ENCODE measurements around the gene GLI1. TPM values are rescaled to one million over a fixed set of nuclear protein-coding genes. Genes with fewer than 3 reads are reported as not detected.
"Not testable (repeated sequence)": the region's sequence is repeated elsewhere in the genome, so short reads cannot be mapped to it uniquely, and the experiment has no call there.

Gene GLI1
- total and polyA plus RNA-seq, 4 donors: 0.74 to 5.7 (median 2.1) TPM

DNA sequence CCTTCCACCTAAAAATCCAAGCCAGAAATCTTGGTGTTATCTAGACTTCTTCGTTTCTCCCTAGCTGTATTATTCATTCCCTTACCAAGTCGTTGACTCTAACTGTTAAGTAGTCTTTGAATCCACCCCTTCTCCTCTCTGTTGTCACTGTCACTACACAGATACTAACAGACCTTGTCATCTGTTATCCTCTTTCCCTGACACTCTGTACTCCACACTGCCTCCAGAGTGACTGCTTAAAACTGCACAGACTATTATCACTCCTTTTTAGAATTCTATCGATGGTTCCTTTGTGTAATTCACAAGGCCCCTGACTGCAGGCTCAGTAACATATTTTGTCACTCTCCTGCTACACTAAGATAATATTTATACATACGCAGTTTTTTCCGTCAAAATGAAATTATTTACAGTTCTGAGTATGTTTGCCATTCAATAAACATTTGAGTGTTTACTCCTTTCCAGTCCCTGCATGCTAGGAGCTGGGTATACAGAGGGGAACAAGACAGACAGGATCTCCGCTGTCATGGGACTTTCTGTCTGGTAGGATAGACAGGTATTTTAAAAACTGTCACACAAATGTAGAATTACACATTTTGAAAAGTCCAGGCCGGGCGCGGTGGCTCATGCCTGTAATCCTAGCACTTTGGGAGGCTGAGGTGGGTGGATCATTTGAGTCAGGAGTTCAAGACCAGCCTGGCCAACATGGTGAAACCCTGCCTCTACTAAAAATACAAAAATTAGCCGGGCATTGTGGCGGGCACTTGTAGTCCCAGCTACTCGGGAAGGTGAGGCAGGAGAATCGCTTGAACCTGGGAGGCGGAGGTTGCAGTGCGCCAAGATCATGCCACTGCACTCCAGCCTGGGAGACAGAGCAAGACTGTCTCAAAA is 32.1 kb downstream of the GLI1 start:
- Histone ChIP-seq H3K9ac (ENCODE audit: insufficient read depth in 1 of 2, low read length in 2 of 2) (no peak overlapping the region), H3K4me3 (no peak overlapping the region), H3K27me3 (ENCODE audit: control insufficient read depth in 3 of 3, insufficient read depth in 3 of 3, low read length in 2 of 3) (no peaks in the 10 kb centered on the region), H3K9me3 (ENCODE audit: control insufficient read depth in 4 of 4, insufficient read depth in 3 of 4, low read length in 3 of 4) (no peaks in the 10 kb centered on the region), H3K36me3 (ENCODE audit: control insufficient read depth in 4 of 4, insufficient read depth in 4 of 4, low read length in 4 of 4) (peaks cover 17 to 34% (median 29%) of the 10 kb centered on the region in 4 donors), H3K27ac (ENCODE audit: low read depth in 1 of 2, low read length in 1 of 2) (no peak overlapping the region), H3K4me1 (ENCODE audit: control insufficient read depth in 5 of 5, insufficient read depth in 5 of 5, low read length in 5 of 5) (peaks cover 0 to 10% (median 7%) of the 10 kb centered on the region in 5 donors)
- TF ChIP-seq, protein P1, sequence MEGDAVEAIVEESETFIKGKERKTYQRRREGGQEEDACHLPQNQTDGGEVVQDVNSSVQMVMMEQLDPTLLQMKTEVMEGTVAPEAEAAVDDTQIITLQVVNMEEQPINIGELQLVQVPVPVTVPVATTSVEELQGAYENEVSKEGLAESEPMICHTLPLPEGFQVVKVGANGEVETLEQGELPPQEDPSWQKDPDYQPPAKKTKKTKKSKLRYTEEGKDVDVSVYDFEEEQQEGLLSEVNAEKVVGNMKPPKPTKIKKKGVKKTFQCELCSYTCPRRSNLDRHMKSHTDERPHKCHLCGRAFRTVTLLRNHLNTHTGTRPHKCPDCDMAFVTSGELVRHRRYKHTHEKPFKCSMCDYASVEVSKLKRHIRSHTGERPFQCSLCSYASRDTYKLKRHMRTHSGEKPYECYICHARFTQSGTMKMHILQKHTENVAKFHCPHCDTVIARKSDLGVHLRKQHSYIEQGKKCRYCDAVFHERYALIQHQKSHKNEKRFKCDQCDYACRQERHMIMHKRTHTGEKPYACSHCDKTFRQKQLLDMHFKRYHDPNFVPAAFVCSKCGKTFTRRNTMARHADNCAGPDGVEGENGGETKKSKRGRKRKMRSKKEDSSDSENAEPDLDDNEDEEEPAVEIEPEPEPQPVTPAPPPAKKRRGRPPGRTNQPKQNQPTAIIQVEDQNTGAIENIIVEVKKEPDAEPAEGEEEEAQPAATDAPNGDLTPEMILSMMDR (IDR thresholded peaks at IDR 0.05; ENCODE audit: control extremely low read depth, extremely low read depth): no peak
- no peak for DNase-seq
- WGBS, 2 donors: 93% methylated on average over 15 of the region's 15 CpGs
- ATAC-seq (ENCODE audit: insufficient read depth, low FRiP score): no peak

DNA sequence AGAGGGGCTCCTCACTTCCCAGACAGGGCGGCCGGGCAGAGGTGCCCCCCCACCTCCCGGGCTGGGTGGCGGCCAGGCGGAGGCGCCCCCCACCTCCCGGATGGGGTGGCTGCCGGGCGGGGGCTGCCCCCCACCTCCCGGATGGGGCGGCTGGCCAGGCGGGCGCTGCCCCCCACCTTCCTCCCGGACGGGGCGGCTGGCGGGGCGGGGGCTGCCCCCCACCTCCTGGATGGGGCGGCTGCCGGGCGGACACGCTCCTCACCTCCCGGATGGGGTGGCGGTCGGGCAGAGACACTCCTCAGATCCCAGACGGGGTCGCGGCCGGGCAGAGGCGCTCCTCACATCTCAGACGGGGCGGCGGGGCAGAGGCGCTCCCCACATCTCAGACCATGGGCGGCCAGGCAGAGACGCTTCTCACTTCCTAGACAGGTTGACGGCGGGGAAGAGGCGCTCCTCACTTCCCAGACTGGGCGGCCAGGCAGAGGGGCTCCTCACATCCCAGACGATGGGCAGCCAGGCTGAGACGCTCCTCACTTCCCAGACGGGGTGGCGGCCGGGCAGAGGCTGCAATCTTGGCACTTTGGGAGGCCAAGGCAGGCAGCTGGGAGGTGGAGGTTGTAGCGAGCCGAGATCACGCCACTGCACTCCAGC is 35.6 kb downstream of the GLI1 start:
- 97 to 98% methylated on average over 37 to 45 of the region's 48 CpGs for WGBS, 2 donors
- not testable (repeated sequence) for H3K27ac ChIP-seq (ENCODE audit: low read depth in 1 of 2, low read length in 1 of 2); H3K9ac ChIP-seq (ENCODE audit: insufficient read depth in 1 of 2, low read length in 2 of 2); ATAC-seq (ENCODE audit: insufficient read depth, low FRiP score); H3K4me3 ChIP-seq; DNase-seq; H3K4me1 ChIP-seq (ENCODE audit: control insufficient read depth in 5 of 5, insufficient read depth in 5 of 5, low read length in 5 of 5); H3K9me3 ChIP-seq (ENCODE audit: control insufficient read depth in 4 of 4, insufficient read depth in 3 of 4, low read length in 3 of 4); H3K27me3 ChIP-seq (ENCODE audit: control insufficient read depth in 3 of 3, insufficient read depth in 3 of 3, low read length in 2 of 3)
- peaks cover 16 to 43% (median 30%) of the 10 kb centered on the region in 4 donors for H3K36me3 ChIP-seq (ENCODE audit: control insufficient read depth in 4 of 4, insufficient read depth in 4 of 4, low read length in 4 of 4)

DNA sequence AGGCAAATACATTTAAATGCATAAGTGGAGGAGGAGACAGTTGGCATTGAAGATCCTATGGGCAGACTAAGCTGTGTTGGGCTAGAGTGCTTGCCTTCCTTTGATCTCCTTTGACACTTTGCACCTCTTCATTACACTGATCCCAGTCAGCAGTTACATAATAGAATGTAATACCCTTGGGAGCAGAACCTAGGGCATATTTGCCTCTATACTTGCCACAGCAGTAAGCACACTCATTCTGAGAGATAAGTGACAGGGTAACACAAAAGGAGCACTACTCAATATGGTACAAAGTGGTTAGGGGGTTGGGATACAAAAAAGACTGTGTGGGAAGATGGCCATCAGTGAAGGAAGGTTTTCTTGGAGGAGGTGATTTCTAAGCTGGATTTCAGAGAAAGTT is 37.2 kb downstream of the GLI1 start:
- Histone ChIP-seq H3K4me1 (ENCODE audit: control insufficient read depth in 5 of 5, insufficient read depth in 5 of 5, low read length in 5 of 5) (no peaks in the 10 kb centered on the region), H3K9me3 (ENCODE audit: control insufficient read depth in 4 of 4, insufficient read depth in 3 of 4, low read length in 3 of 4) (peaks cover 0 to 2% (median 0%) of the 10 kb centered on the region in 4 donors), H3K9ac (ENCODE audit: insufficient read depth in 1 of 2, low read length in 2 of 2) (no peak overlapping the region), H3K27me3 (ENCODE audit: control insufficient read depth in 3 of 3, insufficient read depth in 3 of 3, low read length in 2 of 3) (no peaks in the 10 kb centered on the region), H3K4me3 (no peak overlapping the region), H3K27ac (ENCODE audit: low read depth in 1 of 2, low read length in 1 of 2) (no peak overlapping the region), H3K36me3 (ENCODE audit: control insufficient read depth in 4 of 4, insufficient read depth in 4 of 4, low read length in 4 of 4) (peaks cover 16 to 45% (median 34%) of the 10 kb centered on the region in 4 donors)
- ATAC-seq (ENCODE audit: insufficient read depth, low FRiP score) (no peak), DNase-seq (no peak)
- TF ChIP-seq, protein P1 (IDR thresholded peaks at IDR 0.05; ENCODE audit: control extremely low read depth, extremely low read depth): no peak
